Large intestine (tissue), 3 donors: ENCODE measurements around the gene STEAP1B. TPM values are rescaled to one million over a fixed set of nuclear protein-coding genes. Genes with fewer than 3 reads are reported as not detected.
A peak's percentile ranks its signal among the peaks of the same experiment; 100 is the strongest.
"Not testable (repeated sequence)": the region's sequence is repeated elsewhere in the genome, so short reads cannot be mapped to it uniquely, and the experiment has no call there.

ENCODE experiments used
- DNase-seq, 2 donors: peaks; one replicate each; pipeline versions ENCODE4 v3.0.0 to v3.0.0-alpha.2; 2013
- H3K27ac ChIP-seq: one replicate; pipeline ENCODE4 v1.5.1; 2013; ENCODE audit warnings: low read length
- H3K27me3 ChIP-seq: 2 replicates; pipeline ENCODE4 v1.6.1; 2013; ENCODE audit warnings: low read length; ENCODE audit not compliant: control insufficient read depth, insufficient read depth
- H3K36me3 ChIP-seq: 2 replicates; pipeline ENCODE4 v1.6.1; 2013; ENCODE audit warnings: low read length; ENCODE audit not compliant: control insufficient read depth, insufficient read depth
- H3K4me1 ChIP-seq: one replicate; pipeline ENCODE4 v1.6.1; 2013; ENCODE audit warnings: low read length; ENCODE audit not compliant: control insufficient read depth, insufficient read depth
- H3K4me3 ChIP-seq: one replicate; pipeline ENCODE4 v1.5.1; 2013; ENCODE audit warnings: low read length
- H3K9me3 ChIP-seq: one replicate; pipeline ENCODE4 v1.6.1; 2013; ENCODE audit warnings: mild to moderate bottlenecking, low read depth, low read length, moderate library complexity; ENCODE audit not compliant: control insufficient read depth
- WGBS: methylation state at CpG from one replicate; pipeline ENCODE4 v1.1.5; 2013; ENCODE audit warnings: low lambda C conversion rate; ENCODE audit not compliant: insufficient coverage; 5-methylcytosine and 5-hydroxymethylcytosine counted together
- polyA plus RNA-seq: library from polyadenylated mRNA; unstranded; fragments of 120-200 nt; gene quantifications from one replicate; pipeline ENCODE4 v1.2.1, GENCODE V29; 2013

Gene STEAP1B
- polyA plus RNA-seq, 1 donor, result 1.5 TPM

GRCh38 chr7:22433710-22434460 is 66.1 kb downstream of the STEAP1B start:
- Histone ChIP-seq H3K4me1 (no peaks in the 10 kb centered on the region), H3K36me3 (no peaks in the 10 kb centered on the region), H3K9me3 (no peaks in the 10 kb centered on the region), H3K27ac (no peak overlapping the region), H3K27me3 (no peaks in the 10 kb centered on the region), H3K4me3 (no peak overlapping the region)
- peak in 1 of 2 donors; percentile 27 for DNase-seq
- no CpG with 5 or more reads among the region's 11 CpGs for WGBS

- not testable (repeated sequence) for DNase-seq, H3K4me1 ChIP-seq, H3K27ac ChIP-seq, H3K4me3 ChIP-seq, H3K9me3 ChIP-seq, H3K36me3 ChIP-seq, H3K27me3 ChIP-seq
- WGBS, result no CpG with 5 or more reads among the region's 2 CpGs
These were observed 66.8 kb downstream of the STEAP1B start for GRCh38 chr7:22433165-22433700.

GRCh38 chr7:22432203-22432718 is 67.7 kb downstream of the STEAP1B start:
- 100% methylated on average over 1 of the region's 3 CpGs for WGBS
- no peak overlapping the region for H3K27ac ChIP-seq
- no peaks in the 10 kb centered on the region for H3K36me3 ChIP-seq
- no peak for DNase-seq
- H3K27me3 ChIP-seq, result no peaks in the 10 kb centered on the region
- H3K4me1 ChIP-seq, result no peaks in the 10 kb centered on the region
- no peaks in the 10 kb centered on the region for H3K9me3 ChIP-seq
- H3K4me3 ChIP-seq, result no peak overlapping the region

GRCh38 chr7:22430457-22430856 is 69.5 kb downstream of the STEAP1B start:
- H3K4me1 ChIP-seq, result no peaks in the 10 kb centered on the region
- H3K27me3 ChIP-seq, result no peaks in the 10 kb centered on the region
- WGBS, result no CpG with 5 or more reads among the region's 5 CpGs
- no peak overlapping the region for H3K4me3 ChIP-seq
- H3K36me3 ChIP-seq, result no peaks in the 10 kb centered on the region
- peak; percentile 29 to 48 for DNase-seq
- H3K27ac ChIP-seq, result peak overlapping the region; percentile 7
- no peaks in the 10 kb centered on the region for H3K9me3 ChIP-seq

- no peak for DNase-seq
- no peak overlapping the region for H3K27ac ChIP-seq
- H3K4me3 ChIP-seq, result no peak overlapping the region
- H3K36me3 ChIP-seq, result no peaks in the 10 kb centered on the region
- no peaks in the 10 kb centered on the region for H3K9me3 ChIP-seq
- H3K4me1 ChIP-seq, result no peaks in the 10 kb centered on the region
- WGBS, result 100% methylated on average over 1 of the region's 2 CpGs
- no peaks in the 10 kb centered on the region for H3K27me3 ChIP-seq
These were observed 70.6 kb downstream of the STEAP1B start for GRCh38 chr7:22429386-22429785.

GRCh38 chr7:22427855-22428254 is 72.1 kb downstream of the STEAP1B start:
- Histone ChIP-seq H3K4me1 (no peaks in the 10 kb centered on the region), H3K9me3 (no peaks in the 10 kb centered on the region), H3K36me3 (no peaks in the 10 kb centered on the region), H3K27ac (no peak overlapping the region), H3K4me3 (no peak overlapping the region), H3K27me3 (no peaks in the 10 kb centered on the region)
- DNase-seq, result no peak
- no CpG with 5 or more reads among the region's 2 CpGs for WGBS

- Histone ChIP-seq H3K4me3 (no peak overlapping the region), H3K27me3 (no peaks in the 10 kb centered on the region), H3K27ac (no peak overlapping the region), H3K4me1 (no peaks in the 10 kb centered on the region), H3K36me3 (no peaks in the 10 kb centered on the region), H3K9me3 (no peaks in the 10 kb centered on the region)
- no peak for DNase-seq
- no CpG with 5 or more reads among the region's 3 CpGs for WGBS
These were observed 72.9 kb downstream of the STEAP1B start for GRCh38 chr7:22427104-22427503.

GRCh38 chr7:22426463-22427094 is 73.4 kb downstream of the STEAP1B start:
- DNase-seq, result no peak
- 83% methylated on average over 3 of the region's 4 CpGs for WGBS
- H3K36me3 ChIP-seq, result no peaks in the 10 kb centered on the region
- no peaks in the 10 kb centered on the region for H3K4me1 ChIP-seq
- no peak overlapping the region for H3K27ac ChIP-seq
- H3K27me3 ChIP-seq, result no peaks in the 10 kb centered on the region
- H3K4me3 ChIP-seq, result no peak overlapping the region
- H3K9me3 ChIP-seq, result no peaks in the 10 kb centered on the region

- H3K4me3 ChIP-seq, result no peak overlapping the region
- DNase-seq, result no peak
- H3K27ac ChIP-seq, result no peak overlapping the region
- WGBS, result 100% methylated on average over 1 of the region's 1 CpG
- H3K4me1 ChIP-seq, result no peaks in the 10 kb centered on the region
- H3K9me3 ChIP-seq, result no peaks in the 10 kb centered on the region
- no peaks in the 10 kb centered on the region for H3K36me3 ChIP-seq
- no peaks in the 10 kb centered on the region for H3K27me3 ChIP-seq
These were observed 74.6 kb downstream of the STEAP1B start for GRCh38 chr7:22425361-22425760.

GRCh38 chr7:22422831-22423615 is 77.0 kb downstream of the STEAP1B start:
- WGBS, result 95% methylated on average over 4 of the region's 7 CpGs
- no peak overlapping the region for H3K27ac ChIP-seq
- H3K36me3 ChIP-seq, result no peaks in the 10 kb centered on the region
- H3K9me3 ChIP-seq, result no peaks in the 10 kb centered on the region
- H3K27me3 ChIP-seq, result no peaks in the 10 kb centered on the region
- DNase-seq, result no peak
- H3K4me1 ChIP-seq, result no peaks in the 10 kb centered on the region
- H3K4me3 ChIP-seq, result no peak overlapping the region
